ENCODE results near the gene ANXA4. TPM values are rescaled to one million over a fixed set of nuclear protein-coding genes. Genes with fewer than 3 reads are reported as not detected.
A peak's percentile ranks its signal among the peaks of the same experiment; 100 is the strongest.

Gene ANXA4
- total and polyA plus RNA-seq, 2 of the 13 experiments (the other 11 are each of a cell fraction or from before 2014, with no cell fraction given), result 155 to 168 TPM

DNA sequence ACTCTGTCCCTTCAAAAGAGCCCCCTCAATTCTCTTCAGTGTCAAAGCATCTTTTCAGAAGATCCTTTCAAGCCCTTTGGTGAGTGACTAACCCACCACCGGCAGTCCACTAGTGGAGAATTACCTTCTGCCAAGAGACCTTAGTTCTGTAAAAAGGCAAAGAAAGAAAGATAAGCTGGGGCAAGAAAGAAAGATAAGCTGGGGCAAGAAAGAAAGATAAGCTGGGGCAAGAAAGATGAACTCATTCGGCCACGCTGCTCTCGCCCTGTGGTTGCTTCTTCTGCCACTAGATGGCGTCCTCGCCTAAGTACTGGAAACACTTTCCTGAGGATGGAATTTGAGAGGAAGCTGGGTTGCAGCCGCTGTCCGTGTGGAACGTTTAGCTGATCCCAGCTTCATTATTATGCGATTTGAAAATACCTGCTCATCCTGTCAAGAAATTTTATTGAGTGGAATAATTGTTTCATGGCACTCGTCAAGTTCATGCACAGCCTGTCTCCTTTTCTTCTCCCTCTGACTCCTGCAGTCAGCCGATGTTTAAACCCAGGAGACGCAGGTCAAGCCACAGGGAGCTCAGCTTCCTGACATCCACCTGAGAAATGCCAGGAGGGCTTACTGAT lies 17.3 kb upstream of the ANXA4 start:
- no peaks in the 10 kb centered on the region for H3K36me3 ChIP-seq (replicated peaks in 1 of 2; ENCODE audit: control insufficient read depth in 1 of 2, insufficient read depth in 2 of 2, low read length in 2 of 2)
- no peaks in the 10 kb centered on the region for H3K9me3 ChIP-seq (ENCODE audit: low read length)
- BruUV-seq (replicated peaks), result no TSS peak
- no peaks in the 10 kb centered on the region for H4K20me1 ChIP-seq (ENCODE audit: insufficient read depth, low read length)
- ATAC-seq (peak; percentile 91), FAIRE-seq (peak; percentile 95), DNase-seq (ENCODE audit: low spot score) (peak; percentile 77)
- H3K4me3 ChIP-seq (replicated peaks in 1 of 3; ENCODE audit: insufficient read depth in 1 of 3, low read depth in 2 of 3, low read length in 3 of 3), result peak overlapping the region; percentile 42 to 65 (median 58)
- ChIA-PET POLR2A (interaction anchor here (0.9 to 3.4 kb wide), 14 partner anchors 9 to 418 kb away, joined by 3 to 53 read pairs (median 4); partner anchors contain the start of genes ANXA4, GMCL1 and MXD1), CTCF (ENCODE audit: low intra/inter-chr PET ratio, low total read pairs) (interaction anchor here (5.6 kb wide), 1 partner anchor 92 kb away, joined by 105 read pairs; no protein-coding TSS in a partner anchor)
- H3K27me3 ChIP-seq (ENCODE audit: control insufficient read depth in 1 of 2, insufficient read depth in 2 of 2, low read length in 2 of 2), result no peaks in the 10 kb centered on the region
- peak overlapping the region; percentile 100 for H2AFZ ChIP-seq (ENCODE audit: low read length)
- in situ Hi-C loops (cut with HindIII; ENCODE audit: extremely low pct_ligation_motif_present, low pct_unique_long_range_greater_than_20kb), result loop anchor here (5.0 kb wide), 1 partner anchor 93 kb away; no protein-coding TSS in a partner anchor
- H3K4me2 ChIP-seq (ENCODE audit: low read depth, low read length), result peak overlapping the region; percentile 97
- intact Hi-C loops (cut with micrococcal nuclease; ENCODE audit: unreplicated experiment), result loop anchor here (1.0 to 5.0 kb wide), 2 partner anchors 93 to 168 kb away; partner anchors contain the start of gene SNRNP27
- H3K79me2 ChIP-seq (ENCODE audit: insufficient read depth, low read length), result no peaks in the 10 kb centered on the region
- WGBS (ENCODE audit: low lambda C conversion rate), result 5% methylated on average over 13 of the region's 13 CpGs
- H3K27ac ChIP-seq (ENCODE audit: extremely low read length, insufficient read depth, low read length), result no peak overlapping the region
- no peak overlapping the region for H3K9ac ChIP-seq (ENCODE audit: insufficient read depth, low read depth, low read length)
- peaks cover 30% of the 10 kb centered on the region for H3K4me1 ChIP-seq (ENCODE audit: insufficient read depth, low read length)
- TF ChIP-seq MXD4 (CRISPR knock-in tag; IDR thresholded peaks at IDR 0.05) (peak; percentile 50; the same call in 1 of the 2 replicates), NR2C2 (CRISPR knock-in tag; IDR thresholded peaks at IDR 0.05; ENCODE audit: borderline replicate concordance) (no peak), XRCC5 (optimal IDR thresholded peaks at IDR 0.05; ENCODE audit: low read length) (peak; percentile 88), KDM6A (CRISPR knock-in tag; IDR thresholded peaks at IDR 0.05; ENCODE audit: low read depth) (no peak), RAD21 (CRISPR knock-in tag; IDR thresholded peaks at IDR 0.05) (peak; percentile 97), ATM (IDR thresholded peaks at IDR 0.05; ENCODE audit: borderline replicate concordance) (no peak), GLI4 (CRISPR knock-in tag; IDR thresholded peaks at IDR 0.05; ENCODE audit: borderline replicate concordance) (no peak), NFKBIZ (CRISPR knock-in tag; IDR thresholded peaks at IDR 0.05) (0 out of 2 replicates have a peak, but pooled peaks have one; percentile 76), SPEN (CRISPR knock-in tag; IDR thresholded peaks at IDR 0.05; ENCODE audit: low read depth) (0 out of 2 replicates have a peak, but pooled peaks have one; percentile 34), PITX1 (CRISPR knock-in tag; IDR thresholded peaks at IDR 0.05) (peak; percentile 62; the same call in 1 of the 2 replicates), YEATS2 (CRISPR knock-in tag; IDR thresholded peaks at IDR 0.05; ENCODE audit: borderline replicate concordance) (peak; percentile 70; the same call in 1 of the 2 replicates), RBM39 (IDR thresholded peaks at IDR 0.05; ENCODE audit: low read depth, low read length, poor library complexity, severe bottlenecking) (no peak), FOSL2 (CRISPR knock-in tag; IDR thresholded peaks at IDR 0.05) (peak; percentile 62; the same call in 1 of the 2 replicates), KDM4B (CRISPR knock-in tag; IDR thresholded peaks at IDR 0.05) (peak; percentile 15; the same call in 1 of the 2 replicates), ZEB1 (IDR thresholded peaks at IDR 0.05; ENCODE audit: insufficient replicate concordance, low read depth) (no peak), FOXO1 (CRISPR knock-in tag; IDR thresholded peaks at IDR 0.05) (0 out of 2 replicates have a peak, but pooled peaks have one; percentile 29)
- TF ChIP-seq, protein P1, sequence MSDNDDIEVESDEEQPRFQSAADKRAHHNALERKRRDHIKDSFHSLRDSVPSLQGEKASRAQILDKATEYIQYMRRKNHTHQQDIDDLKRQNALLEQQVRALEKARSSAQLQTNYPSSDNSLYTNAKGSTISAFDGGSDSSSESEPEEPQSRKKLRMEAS (IDR thresholded peaks at IDR 0.05), result peak; percentile 29; the same call in 1 of the 2 replicates
- TF ChIP-seq, protein P2, sequence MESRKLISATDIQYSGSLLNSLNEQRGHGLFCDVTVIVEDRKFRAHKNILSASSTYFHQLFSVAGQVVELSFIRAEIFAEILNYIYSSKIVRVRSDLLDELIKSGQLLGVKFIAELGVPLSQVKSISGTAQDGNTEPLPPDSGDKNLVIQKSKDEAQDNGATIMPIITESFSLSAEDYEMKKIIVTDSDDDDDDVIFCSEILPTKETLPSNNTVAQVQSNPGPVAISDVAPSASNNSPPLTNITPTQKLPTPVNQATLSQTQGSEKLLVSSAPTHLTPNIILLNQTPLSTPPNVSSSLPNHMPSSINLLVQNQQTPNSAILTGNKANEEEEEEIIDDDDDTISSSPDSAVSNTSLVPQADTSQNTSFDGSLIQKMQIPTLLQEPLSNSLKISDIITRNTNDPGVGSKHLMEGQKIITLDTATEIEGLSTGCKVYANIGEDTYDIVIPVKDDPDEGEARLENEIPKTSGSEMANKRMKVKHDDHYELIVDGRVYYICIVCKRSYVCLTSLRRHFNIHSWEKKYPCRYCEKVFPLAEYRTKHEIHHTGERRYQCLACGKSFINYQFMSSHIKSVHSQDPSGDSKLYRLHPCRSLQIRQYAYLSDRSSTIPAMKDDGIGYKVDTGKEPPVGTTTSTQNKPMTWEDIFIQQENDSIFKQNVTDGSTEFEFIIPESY (CRISPR knock-in tag; IDR thresholded peaks at IDR 0.05), result peak; percentile 32; the same call in 1 of the 2 replicates
- TF ChIP-seq, protein P3, sequence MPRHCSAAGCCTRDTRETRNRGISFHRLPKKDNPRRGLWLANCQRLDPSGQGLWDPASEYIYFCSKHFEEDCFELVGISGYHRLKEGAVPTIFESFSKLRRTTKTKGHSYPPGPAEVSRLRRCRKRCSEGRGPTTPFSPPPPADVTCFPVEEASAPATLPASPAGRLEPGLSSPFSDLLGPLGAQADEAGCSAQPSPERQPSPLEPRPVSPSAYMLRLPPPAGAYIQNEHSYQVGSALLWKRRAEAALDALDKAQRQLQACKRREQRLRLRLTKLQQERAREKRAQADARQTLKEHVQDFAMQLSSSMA (CRISPR knock-in tag; IDR thresholded peaks at IDR 0.05), result no peak
- TF ChIP-seq, protein P4, sequence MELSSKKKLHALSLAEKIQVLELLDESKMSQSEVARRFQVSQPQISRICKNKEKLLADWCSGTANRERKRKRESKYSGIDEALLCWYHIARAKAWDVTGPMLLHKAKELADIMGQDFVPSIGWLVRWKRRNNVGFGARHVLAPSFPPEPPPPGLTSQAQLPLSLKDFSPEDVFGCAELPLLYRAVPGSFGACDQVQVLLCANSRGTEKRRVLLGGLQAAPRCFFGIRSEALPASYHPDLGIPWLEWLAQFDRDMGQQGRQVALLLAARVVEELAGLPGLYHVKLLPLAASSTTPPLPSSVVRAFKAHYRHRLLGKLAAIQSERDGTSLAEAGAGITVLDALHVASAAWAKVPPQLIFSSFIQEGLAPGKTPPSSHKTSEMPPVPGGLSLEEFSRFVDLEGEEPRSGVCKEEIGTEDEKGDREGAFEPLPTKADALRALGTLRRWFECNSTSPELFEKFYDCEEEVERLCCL (CRISPR knock-in tag; IDR thresholded peaks at IDR 0.05; ENCODE audit: borderline replicate concordance), result no peak

Measured in HepG2 (cell line).